M059J (cell line): ENCODE measurements around the gene ACOX2. TPM values are rescaled to one million over a fixed set of nuclear protein-coding genes. Genes with fewer than 3 reads are reported as not detected.
A peak's percentile ranks its signal among the peaks of the same experiment; 100 is the strongest.

Experiments
- DNase-seq: peaks from one replicate; pipeline ENCODE4 v3.0.0-alpha.2; 2012; ENCODE audit warnings: low read depth
- total RNA-seq: library from RNA; depleted of rRNA; stranded (reverse); fragments of >200 nt; shearing (Covaris generic); gene quantifications from 2 replicates; pipeline ENCODE4 v1.2.3, GENCODE V29; 2014

The ACOX2 gene
- total RNA-seq, 1 experiment from 2014 or later: 2.8 TPM

GRCh38 chr3:58566398-58567250, 29.6 kb upstream of the ACOX2 start:
- DNase-seq: no peak

- DNase-seq: no peak
These were observed 28.8 kb upstream of the ACOX2 start for GRCh38 chr3:58565621-58566397.

DNA sequence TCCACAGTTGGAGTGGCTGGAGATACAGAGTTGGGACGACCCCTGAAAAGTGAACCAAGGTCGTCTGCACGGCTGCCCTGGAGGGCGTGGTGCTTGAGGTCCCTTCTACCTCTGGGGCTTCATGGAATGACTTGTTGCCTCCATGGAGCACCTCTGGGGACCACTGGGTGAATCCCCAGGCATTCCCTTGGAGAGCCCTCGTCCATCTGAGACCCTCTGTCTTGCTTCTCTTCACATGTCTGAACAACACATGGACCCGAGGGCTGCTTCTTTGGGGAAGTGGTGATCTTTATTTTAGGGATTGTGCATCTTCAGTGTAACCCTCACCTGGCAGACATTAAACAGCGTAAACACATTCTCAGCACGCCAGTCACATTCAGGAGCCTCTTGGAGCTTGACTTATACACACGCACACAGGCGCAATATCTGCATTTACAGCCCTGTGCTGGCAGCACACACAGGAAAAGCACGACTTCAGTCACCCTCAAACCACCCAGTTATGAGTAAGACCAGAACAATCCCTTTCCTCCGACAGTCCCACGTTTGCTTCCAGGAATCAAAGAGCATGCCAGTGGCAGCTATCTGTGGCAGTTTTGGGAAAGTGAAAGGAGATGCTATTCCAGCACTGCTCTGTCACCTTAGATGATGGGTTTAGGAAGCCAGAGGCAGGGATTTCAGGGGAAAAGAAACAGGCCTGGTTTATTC, 27.6 kb upstream of the ACOX2 start:
- DNase-seq: peak; percentile 94

- no peak for DNase-seq
These were observed 27.1 kb upstream of the ACOX2 start for GRCh38 chr3:58564054-58564453.

GRCh38 chr3:58563386-58564035, 26.5 kb upstream of the ACOX2 start:
- DNase-seq: peak; percentile 69

- DNase-seq: no peak
These were observed 25.5 kb upstream of the ACOX2 start for GRCh38 chr3:58562498-58562897.

DNA sequence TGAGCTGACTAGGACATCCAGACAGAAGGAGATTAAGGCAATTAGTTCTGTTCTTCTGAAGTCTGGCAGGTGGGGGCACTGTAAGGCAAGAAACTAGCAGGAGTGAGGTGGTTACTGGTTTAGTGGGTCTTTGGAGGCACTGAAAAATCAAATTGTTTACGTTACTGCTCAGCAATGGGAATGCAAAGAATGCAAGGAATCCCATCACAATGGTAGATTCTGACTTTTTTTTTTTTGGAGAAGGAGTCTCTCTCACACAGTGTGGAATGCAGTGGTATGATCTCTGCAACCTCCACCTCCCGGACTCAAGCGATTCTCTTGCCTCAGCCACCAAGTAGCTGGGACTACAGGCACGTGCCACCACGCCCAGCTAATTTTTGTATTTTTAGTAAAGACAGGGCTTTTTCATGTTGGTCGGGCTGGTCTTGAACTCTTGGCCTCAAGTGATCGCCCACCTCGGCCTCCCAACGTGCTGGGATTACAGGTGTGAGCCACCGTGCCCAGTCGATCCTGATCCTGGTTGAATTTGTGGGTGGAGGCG, 23.9 kb upstream of the ACOX2 start:
- peak; percentile 95 for DNase-seq

GRCh38 chr3:58559586-58559985, 22.6 kb upstream of the ACOX2 start:
- no peak for DNase-seq

DNA sequence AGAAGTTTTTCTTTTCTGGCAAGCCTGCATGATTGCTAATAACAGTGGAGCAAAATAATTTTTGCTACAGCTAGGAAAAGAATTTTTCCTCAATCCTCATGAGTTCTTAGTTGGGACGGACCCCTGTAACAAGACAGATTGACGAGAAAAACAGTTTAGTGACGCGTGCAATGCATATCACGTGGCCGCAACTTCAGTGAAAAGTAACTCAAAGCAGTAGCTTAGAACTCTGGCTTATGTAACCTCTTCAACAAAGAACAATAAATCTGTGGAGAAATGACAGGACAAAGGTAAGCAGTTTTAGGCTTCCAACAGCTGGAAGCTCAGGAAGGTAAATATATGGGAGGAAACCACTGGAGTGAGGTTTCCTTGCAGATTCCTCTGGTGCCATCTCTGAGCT, 20.5 kb upstream of the ACOX2 start:
- DNase-seq: no peak

DNA sequence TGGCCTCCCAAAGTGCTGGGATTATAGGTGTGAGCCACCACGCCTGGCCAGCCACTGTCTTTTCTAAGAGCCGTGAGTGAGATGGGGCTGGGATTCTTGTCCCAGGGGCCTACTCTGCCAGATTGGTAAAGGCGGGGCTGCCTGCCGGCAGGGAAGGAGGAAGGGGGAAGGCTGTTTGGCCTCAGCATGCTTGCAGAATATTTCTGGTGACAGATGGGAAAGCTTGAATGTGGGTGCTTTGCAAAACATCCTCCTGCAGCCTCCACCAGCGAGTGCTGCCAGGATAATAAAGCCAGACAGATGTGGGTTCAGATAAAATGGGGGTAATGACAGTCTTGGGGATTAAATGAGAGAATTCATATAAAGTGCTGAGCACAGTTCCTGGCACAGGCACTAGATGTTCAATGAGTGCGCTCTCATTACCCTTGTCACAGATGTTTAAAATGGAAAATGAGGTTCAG, 19.8 kb upstream of the ACOX2 start:
- no peak for DNase-seq

DNA sequence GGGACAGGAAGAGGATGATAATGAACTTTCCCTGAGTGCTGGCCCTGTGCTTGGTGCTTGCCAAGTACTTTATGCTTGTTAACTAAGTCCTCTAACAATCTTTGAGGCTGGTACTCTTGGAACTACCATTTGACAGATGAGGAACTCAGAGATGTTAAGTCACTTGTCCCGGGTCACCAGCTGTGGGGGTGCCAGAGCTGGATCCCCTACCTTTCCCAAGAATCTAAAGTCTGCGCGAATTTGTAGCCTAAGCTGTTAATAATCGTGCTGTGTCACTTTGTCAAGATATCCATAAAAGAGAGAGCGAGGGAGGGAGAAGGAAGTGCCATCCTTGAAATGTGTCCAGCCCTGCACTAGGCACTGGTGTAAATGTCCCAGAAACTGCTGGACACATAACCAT, 19.0 kb upstream of the ACOX2 start:
- DNase-seq: no peak

DNA sequence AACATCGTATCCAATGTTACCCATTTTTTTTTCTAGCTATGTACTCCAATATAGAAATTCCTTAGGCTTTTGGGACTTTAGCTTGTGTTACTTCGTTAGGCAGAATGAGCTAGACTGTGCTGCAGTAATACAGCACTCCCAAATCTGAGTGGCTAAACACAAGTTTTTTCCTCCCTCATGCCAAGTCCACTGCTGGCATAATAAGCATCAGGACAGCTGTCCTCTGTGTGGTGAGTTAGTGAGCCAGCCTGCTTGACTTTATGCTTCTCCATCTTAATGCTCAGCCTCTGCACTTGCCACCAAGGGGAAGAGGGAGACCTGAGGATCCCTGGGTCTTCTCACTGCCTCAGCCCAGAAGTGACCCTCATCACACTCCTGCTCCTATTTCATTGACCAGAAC, 18.2 kb upstream of the ACOX2 start:
- no peak for DNase-seq

- no peak for DNase-seq
These were observed 16.0 kb upstream of the ACOX2 start for GRCh38 chr3:58553003-58553402.

DNA sequence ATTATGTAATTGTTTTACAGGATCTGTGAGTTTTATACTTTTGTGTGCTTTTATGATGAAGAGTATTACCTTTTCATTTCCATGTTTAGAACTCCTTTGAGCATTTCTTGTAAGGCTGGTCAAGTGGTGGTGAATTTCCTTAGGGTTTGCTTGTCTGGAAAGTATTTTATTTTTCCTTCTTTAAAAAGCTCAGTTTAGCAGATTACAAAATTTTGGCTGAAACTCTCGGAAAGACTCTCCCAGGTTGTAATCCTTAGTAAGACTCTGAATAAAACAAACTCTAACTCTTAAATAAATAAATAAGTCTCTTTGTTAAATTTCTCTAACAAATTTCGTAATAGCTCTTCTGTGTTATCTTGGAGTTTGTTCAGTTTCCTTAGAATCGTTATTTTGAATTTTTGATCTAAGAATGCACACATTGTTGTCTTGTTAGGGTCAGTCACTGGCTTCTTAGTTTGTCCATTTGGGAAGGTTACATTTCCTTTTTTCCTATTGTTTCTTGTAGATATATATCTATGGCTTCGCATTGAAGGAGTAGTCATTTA, 14.7 kb upstream of the ACOX2 start:
- DNase-seq: no peak

DNA sequence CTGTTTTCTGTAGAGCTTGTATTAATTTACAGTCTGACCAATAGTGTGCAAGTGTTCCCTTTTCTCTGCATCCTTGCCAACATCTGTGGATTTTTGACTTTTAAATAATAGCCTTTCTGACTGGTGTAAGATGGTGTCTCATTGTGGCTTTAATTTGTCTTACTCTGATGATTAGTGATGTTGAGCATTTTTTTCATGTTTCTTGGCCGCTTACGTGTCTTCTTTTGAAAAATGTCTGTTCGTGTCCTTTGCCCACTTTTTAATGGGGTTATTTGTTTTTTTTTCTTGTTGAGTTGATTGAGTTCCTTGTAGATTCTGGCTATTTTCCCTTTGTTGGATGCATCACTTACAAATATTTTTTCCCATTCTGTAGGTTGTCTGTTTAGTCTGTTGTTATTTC, 7.6 kb upstream of the ACOX2 start:
- peak; percentile 67 for DNase-seq

- DNase-seq: no peak
These were observed 3.3 kb upstream of the ACOX2 start for GRCh38 chr3:58540176-58540858.

GRCh38 chr3:58539626-58540025, 2.6 kb upstream of the ACOX2 start:
- DNase-seq: peak; percentile 65

- no peak for DNase-seq
These were observed 667 bp upstream of the ACOX2 start for GRCh38 chr3:58537412-58538301.
